PC-9 (cell line): ENCODE measurements around the gene ADAMTS13. TPM values are rescaled to one million over a fixed set of nuclear protein-coding genes. Genes with fewer than 3 reads are reported as not detected.

Experiments used
- BruUV-seq: library from RNA; stranded (reverse); fragments of 400-500 nt; replicated peaks from 2 replicates; lab custom pipeline; 2021; lab: Mats Ljungman, UMichigan
- CTCF ChIA-PET: fragments of 300-600 bp; sonication (Branson Sonifier 250); formaldehyde crosslinking; loops from one replicate; lab custom pipeline; 2022; ENCODE audit warnings: antibody characterized with exemption; lab: Charles Lee
- POLR2A ChIA-PET: fragments of 300-600 bp; sonication (Branson Sonifier 250); formaldehyde crosslinking; loops from one replicate; lab custom pipeline; 2022; ENCODE audit warnings: antibody characterized with exemption; ENCODE audit not compliant: unreplicated experiment; lab: Charles Lee
- DNase-seq, 2 experiments: peaks; one replicate each; pipeline versions ENCODE4 v3.0.0 to v3.0.0-alpha.2; 2015 to 2022; ENCODE audit warnings: mixed read lengths in 1 of 2
- H2AFZ ChIP-seq: fragments of 200-600 bp; sonication (generic); 2 replicates; pipeline ENCODE4 v1.8.1; 2017; ENCODE audit warnings: antibody characterized with exemption
- H3F3A ChIP-seq: fragments of 200-600 bp; sonication (generic); 2 replicates; pipeline ENCODE4 v1.8.1; 2017; ENCODE audit warnings: antibody characterized with exemption, mild to moderate bottlenecking, low read depth; ENCODE audit not compliant: insufficient read depth
- H3K27ac ChIP-seq: fragments of 200-600 bp; sonication (generic); 2 replicates; pipeline ENCODE4 v1.6.1; 2016; ENCODE audit warnings: mixed run types
- H3K27me3 ChIP-seq: fragments of 200-600 bp; sonication (generic); 2 replicates; pipeline ENCODE4 v1.6.1; 2016; ENCODE audit warnings: low read depth, mixed run types; ENCODE audit not compliant: insufficient read depth
- H3K36me3 ChIP-seq: fragments of 200-600 bp; sonication (generic); 2 replicates; pipeline ENCODE4 v1.6.1; 2016; ENCODE audit warnings: low read depth, mixed run types
- H3K4me1 ChIP-seq: fragments of 200-600 bp; sonication (generic); replicated peaks from 2 replicates; pipeline ENCODE4 v1.6.1; 2016; ENCODE audit warnings: mixed run types; ENCODE audit not compliant: insufficient read depth
- H3K4me2 ChIP-seq: fragments of 200-600 bp; sonication (generic); 2 replicates; pipeline ENCODE4 v1.6.1; 2017; ENCODE audit warnings: mixed run types
- H3K4me3 ChIP-seq: fragments of 200-600 bp; sonication (generic); 2 replicates; pipeline ENCODE4 v1.6.1; 2016; ENCODE audit warnings: mixed run types
- H3K79me2 ChIP-seq: fragments of 200-600 bp; sonication (generic); 2 replicates; pipeline ENCODE4 v1.6.1; 2017; ENCODE audit warnings: low read depth, mixed run types
- H3K9me2 ChIP-seq: fragments of 200-600 bp; sonication (generic); 2 replicates; pipeline ENCODE4 v1.8.1; 2017; ENCODE audit warnings: mild to moderate bottlenecking; ENCODE audit not compliant: insufficient read depth
- H3K9me3 ChIP-seq: fragments of 200-600 bp; sonication (generic); 2 replicates; pipeline ENCODE4 v1.8.1; 2016; ENCODE audit warnings: low read depth; ENCODE audit not compliant: insufficient read depth
- H4K20me1 ChIP-seq: fragments of 200-600 bp; sonication (generic); 2 replicates; pipeline ENCODE4 v1.8.1; 2017; ENCODE audit not compliant: insufficient read depth
- CTCF ChIP-seq: fragments of 200-600 bp; sonication (generic); conservative IDR thresholded peaks from 2 replicates; pipeline ENCODE4 v1.6.1; 2017; ENCODE audit warnings: mixed run types, antibody characterized with exemption, mild to moderate bottlenecking, moderate library complexity
- EZH2 ChIP-seq: fragments of 200-600 bp; sonication (generic); IDR thresholded peaks from 2 replicates; pipeline ENCODE4 v1.8.0; 2017; ENCODE audit warnings: antibody characterized with exemption, low read depth
- intact Hi-C: fragments of 100-400 bp; cut with micrococcal nuclease; formaldehyde crosslinking; loops from one replicate; pipeline ENCODE4 v1.10.0; 2022; ENCODE audit not compliant: unreplicated experiment
- total RNA-seq: library from RNA; stranded (reverse); gene quantifications from 2 replicates; pipeline ENCODE4 v1.2.3, GENCODE V29; 2021

The ADAMTS13 gene
- total RNA-seq, 1 experiment from 2014 or later: 7.1 TPM

GRCh38 chr9:133471551-133472276, 49.5 kb downstream of the ADAMTS13 start:
- intact Hi-C loops: no loop called here
- no peaks in the 10 kb centered on the region; the same call in 1 of the 2 replicates for H4K20me1 ChIP-seq
- H3K9me2 ChIP-seq: no peaks in the 10 kb centered on the region
- H3K36me3 ChIP-seq: no peaks in the 10 kb centered on the region
- no peaks in the 10 kb centered on the region; the same call in 1 of the 2 replicates for H3F3A ChIP-seq
- BruUV-seq: no TSS peak
- TF ChIP-seq EZH2 (no peak), CTCF (no peak)
- DNase-seq: no peak
- H3K4me2 ChIP-seq: no peak overlapping the region
- no peak overlapping the region for H3K27ac ChIP-seq
- ChIA-PET POLR2A (interaction anchor here (0.7 kb wide), 1 partner anchor 604 kb away, joined by 4 read pairs; no protein-coding TSS in a partner anchor), CTCF (no interaction called here)
- no peak overlapping the region for H2AFZ ChIP-seq
- H3K4me1 ChIP-seq: no peaks in the 10 kb centered on the region
- no peaks in the 10 kb centered on the region for H3K9me3 ChIP-seq
- no peaks in the 10 kb centered on the region for H3K79me2 ChIP-seq
- no peak overlapping the region for H3K4me3 ChIP-seq
- H3K27me3 ChIP-seq: no peaks in the 10 kb centered on the region

DNA sequence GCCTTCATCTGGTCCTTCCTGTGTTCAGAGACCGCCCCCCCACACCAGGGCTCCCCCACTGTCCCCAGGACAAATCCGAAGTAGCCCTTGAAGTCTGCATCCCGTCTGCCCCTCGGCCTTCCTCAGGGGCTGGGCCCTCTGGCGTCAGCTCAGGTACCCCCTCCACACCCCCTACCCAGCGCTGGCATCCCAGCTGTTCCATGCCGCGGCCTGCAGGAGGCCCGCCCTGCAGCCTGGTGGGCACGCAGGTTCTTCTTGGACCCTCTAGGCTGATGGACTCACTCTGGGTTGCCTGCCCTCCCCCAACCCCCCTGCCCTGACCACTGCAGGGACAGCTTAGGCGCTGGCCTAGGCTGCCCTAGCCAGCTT, 50.1 kb downstream of the ADAMTS13 start:
- CTCF ChIA-PET: no interaction called here

DNA sequence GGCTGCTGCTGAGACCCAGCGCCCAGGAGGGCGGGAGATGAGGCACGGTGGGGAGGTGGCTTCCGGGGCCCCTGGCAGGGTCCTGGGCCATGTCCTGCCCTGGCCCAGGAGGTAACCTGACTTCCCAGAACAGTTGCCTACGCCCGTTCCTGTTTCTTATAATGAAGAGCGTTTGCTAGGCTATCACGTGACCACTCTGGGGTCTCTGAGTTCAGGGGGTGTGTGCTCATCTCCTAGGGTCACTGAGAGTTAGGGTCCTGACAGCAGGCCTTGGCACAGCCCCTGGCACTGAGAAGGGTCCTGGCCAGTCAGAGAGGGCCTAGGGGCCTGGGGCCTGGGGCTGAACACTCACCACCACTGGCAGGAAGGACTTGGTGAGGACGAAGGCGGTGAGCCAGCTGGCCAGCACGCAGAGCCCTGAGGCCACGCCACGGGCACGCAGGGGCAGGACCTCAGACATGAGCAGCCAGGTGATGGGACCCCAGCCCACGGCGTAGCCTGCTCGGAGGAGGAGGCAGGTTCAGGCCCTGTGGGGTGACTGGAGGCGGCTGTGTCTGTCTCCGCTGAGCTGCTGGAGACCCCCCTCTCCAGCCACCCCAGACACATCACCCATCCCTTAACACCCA, 50.7 kb downstream of the ADAMTS13 start:
- Histone ChIP-seq H3K27me3 (no peaks in the 10 kb centered on the region), H4K20me1 (no peaks in the 10 kb centered on the region; the same call in 1 of the 2 replicates), H3K4me3 (no peak overlapping the region), H3K27ac (no peak overlapping the region), H3F3A (no peaks in the 10 kb centered on the region; the same call in 1 of the 2 replicates), H3K4me1 (no peaks in the 10 kb centered on the region), H3K36me3 (no peaks in the 10 kb centered on the region), H3K4me2 (no peak overlapping the region), H3K9me3 (no peaks in the 10 kb centered on the region), H3K79me2 (no peaks in the 10 kb centered on the region), H2AFZ (no peak overlapping the region), H3K9me2 (no peaks in the 10 kb centered on the region)
- no TSS peak for BruUV-seq
- DNase-seq: no peak
- ChIA-PET CTCF (no interaction called here), POLR2A (no interaction called here)
- no peak for TF ChIP-seq CTCF
- TF ChIP-seq EZH2: no peak
- intact Hi-C loops: no loop called here

More for the DNA sequence above, 50.1 kb downstream of the ADAMTS13 start:
- intact Hi-C loops: no loop called here
- Histone ChIP-seq H3K9me3 (no peaks in the 10 kb centered on the region), H3K4me1 (no peaks in the 10 kb centered on the region), H3K79me2 (no peaks in the 10 kb centered on the region), H3K4me3 (no peak overlapping the region), H3K36me3 (no peaks in the 10 kb centered on the region), H3K9me2 (no peaks in the 10 kb centered on the region), H3F3A (no peaks in the 10 kb centered on the region; the same call in 1 of the 2 replicates), H3K27me3 (no peaks in the 10 kb centered on the region), H3K27ac (no peak overlapping the region), H4K20me1 (no peaks in the 10 kb centered on the region; the same call in 1 of the 2 replicates), H3K4me2 (no peak overlapping the region), H2AFZ (no peak overlapping the region)
- POLR2A ChIA-PET: no interaction called here
- TF ChIP-seq EZH2: no peak
- TF ChIP-seq CTCF: no peak
- no TSS peak for BruUV-seq
- DNase-seq: no peak
